SK-N-MC (cell line): Measurements from ENCODE around the gene NXPH2.

ENCODE experiments used
- EZH2 ChIP-seq: fragments of 200-600 bp; sonication (generic); IDR thresholded peaks from one replicate; pipeline ENCODE4 v1.6.1; 2017; ENCODE audit warnings: antibody characterized with exemption
- POLR2AphosphoS5 ChIP-seq: IDR thresholded peaks from 2 replicates; pipeline ENCODE4 v1.6.1; 2012; ENCODE audit warnings: mild to moderate bottlenecking, low read depth, low read length, borderline replicate concordance

GRCh38 chr2:138757384-138757783 is 22.8 kb downstream of the NXPH2 start:
- no peak for TF ChIP-seq POLR2AphosphoS5
- TF ChIP-seq EZH2: no peak
